ENCODE results near the gene COL4A3. TPM values are rescaled to one million over a fixed set of nuclear protein-coding genes. Genes with fewer than 3 reads are reported as not detected.

The COL4A3 gene
- total RNA-seq, 8 experiments from 2014 or later, result 0.21 to 1.3 (median 0.59) TPM

DNA sequence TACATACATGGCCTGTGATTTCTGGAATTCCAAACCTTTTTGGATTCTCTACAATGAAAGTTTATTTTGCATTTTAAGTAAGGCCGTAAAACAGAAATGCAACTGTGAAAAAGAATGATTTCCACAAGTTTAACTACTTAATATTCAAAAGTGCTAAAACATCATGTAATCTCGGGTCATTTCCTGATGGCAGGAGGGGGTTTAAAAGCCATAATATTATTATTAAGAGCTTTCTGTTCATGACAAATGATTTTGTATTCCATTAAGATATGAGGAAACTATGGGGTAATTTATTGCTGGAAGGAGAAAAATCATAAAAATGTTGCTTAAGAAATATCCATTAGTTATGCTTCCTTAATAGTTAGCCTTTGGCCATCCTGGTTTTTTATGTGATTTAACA lies 65.7 kb downstream of the COL4A3 start:
- 19 to 100% (median 67%) methylated on average over 1 to 2 of the region's 2 CpGs for WGBS, 10 experiments
- no peaks in the 10 kb centered on the region for H3K4me1 ChIP-seq (replicated peaks in 1 of 2)
- in situ Hi-C loops (cut with MboI; ENCODE audit: low pct_unique_long_range_greater_than_20kb in 2 of 9, low sequenced_read_pairs in 9 of 9, unreplicated experiment in 9 of 9), result loop anchor here in 2 of 9 experiments (25.0 kb wide), 1 partner anchor 93 kb away; no protein-coding TSS in a partner anchor

DNA sequence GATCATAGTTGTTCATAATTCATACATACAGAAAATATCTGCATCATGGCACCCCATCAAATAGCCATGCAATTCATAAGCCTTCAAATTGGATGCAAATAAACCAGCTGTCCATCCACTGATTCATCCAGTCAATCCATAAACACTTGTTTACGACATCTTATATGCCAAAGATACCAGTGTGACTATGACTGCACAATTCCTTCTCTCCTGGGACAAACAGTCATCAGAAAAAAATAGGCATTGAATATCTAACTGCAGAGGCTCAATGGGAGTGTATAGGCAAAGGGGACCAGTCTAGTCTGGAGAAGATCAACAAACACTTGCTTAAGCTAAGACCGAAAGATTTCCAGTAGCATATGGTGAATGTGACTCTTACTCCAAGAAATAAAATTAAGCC lies 70.0 kb downstream of the COL4A3 start:
- ATAC-seq (replicated peaks in 6 of 8), result peak in 2 of 8 experiments; percentile 20 to 93
- Histone ChIP-seq H3K4me1 (replicated peaks in 1 of 2) (no peaks in the 10 kb centered on the region), H3K27ac (no peak overlapping the region), H3K4me3 (no peak overlapping the region)
- in situ Hi-C loops (cut with MboI; ENCODE audit: low pct_unique_long_range_greater_than_20kb in 2 of 9, low sequenced_read_pairs in 9 of 9, unreplicated experiment in 9 of 9), result loop anchor here in 2 of 9 experiments (25.0 kb wide), 1 partner anchor 97 kb away; no protein-coding TSS in a partner anchor
- 38 to 100% (median 67%) methylated on average over 1 to 2 of the region's 2 CpGs; no CpG with 5 or more reads in 1 of the 10 experiments for WGBS, 10 experiments

More for the DNA sequence above, 65.7 kb downstream of the COL4A3 start:
- Histone ChIP-seq H3K27ac (no peak overlapping the region), H3K4me3 (no peak overlapping the region)
- peak in 1 of 8 experiments; percentile 40 for ATAC-seq (replicated peaks in 6 of 8)

DNA sequence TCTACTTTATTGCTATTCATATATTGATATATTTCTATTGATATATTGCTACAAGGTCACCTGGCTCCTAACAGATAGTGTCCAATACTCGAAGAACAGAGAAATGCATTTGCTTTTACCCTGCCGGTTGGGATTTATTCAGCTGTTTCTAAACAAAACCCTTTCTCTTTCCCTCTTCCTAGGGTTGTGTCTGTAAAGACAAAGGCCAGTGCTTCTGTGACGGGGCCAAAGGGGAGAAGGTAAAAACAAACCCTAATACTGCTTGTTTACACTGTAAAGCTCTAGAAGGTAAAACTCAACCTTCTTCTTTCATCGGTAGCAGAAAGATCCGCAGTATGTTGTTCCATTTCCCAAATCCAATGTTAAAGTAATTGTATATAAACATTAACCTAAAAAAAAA lies 73.4 kb downstream of the COL4A3 start:
- WGBS, 10 experiments, result 30 to 89% (median 71%) methylated on average over 3 to 5 of the region's 5 CpGs; no CpG with 5 or more reads in 1 of the 10 experiments
- no peak for ATAC-seq (replicated peaks in 6 of 8)
- Histone ChIP-seq H3K27ac (no peak overlapping the region), H3K4me1 (replicated peaks in 1 of 2) (no peaks in the 10 kb centered on the region), H3K4me3 (no peak overlapping the region)
- in situ Hi-C loops (cut with MboI; ENCODE audit: low pct_unique_long_range_greater_than_20kb in 2 of 9, low sequenced_read_pairs in 9 of 9, unreplicated experiment in 9 of 9), result loop anchor here in 2 of 9 experiments (25.0 kb wide), 1 partner anchor 100 kb away; no protein-coding TSS in a partner anchor

DNA sequence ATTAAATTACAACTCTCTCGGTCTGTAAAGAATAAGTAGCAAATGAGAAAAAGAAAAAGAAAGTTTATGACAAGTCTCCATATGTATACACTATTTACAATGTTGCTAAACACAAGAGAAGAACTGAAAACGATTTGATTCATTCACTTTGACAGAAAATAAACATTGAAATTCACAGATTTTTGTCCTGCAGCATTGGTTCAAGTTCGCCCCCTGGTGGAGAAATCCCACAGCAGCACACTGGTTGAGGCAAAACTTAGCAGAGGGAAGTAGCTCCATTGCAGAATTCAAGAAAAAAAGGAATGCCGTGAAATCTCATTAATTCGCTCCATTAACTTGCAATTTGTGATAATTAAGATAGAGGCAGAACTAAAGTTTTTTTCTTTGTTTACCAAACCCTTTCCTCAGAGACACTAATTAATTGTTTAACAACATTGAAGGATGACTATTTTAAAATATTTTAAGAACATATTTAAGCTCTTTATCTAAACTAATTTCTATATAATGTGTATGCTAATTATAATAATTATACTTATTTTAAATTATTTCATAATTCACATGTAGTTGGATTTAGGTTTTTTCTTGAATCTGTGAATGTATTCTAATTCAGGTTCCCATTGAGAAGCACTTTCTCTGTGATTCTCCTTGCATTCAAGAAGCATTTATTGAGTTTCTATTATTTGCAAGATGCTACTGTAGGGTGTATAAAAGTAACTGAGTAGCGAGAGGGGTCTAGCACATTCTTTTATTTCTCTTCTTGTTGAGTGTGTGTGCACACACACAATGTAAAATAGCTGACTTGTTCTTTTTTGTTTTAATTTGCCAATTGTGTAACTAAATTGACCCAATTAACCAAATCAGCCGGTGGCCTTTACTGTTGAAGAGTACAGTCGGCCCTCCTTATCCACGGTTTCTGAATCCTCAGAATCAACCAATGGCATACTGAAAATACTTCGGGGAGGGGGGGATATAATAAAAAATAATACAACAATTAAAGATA lies 74.1 kb downstream of the COL4A3 start:
- in situ Hi-C loops (cut with MboI; ENCODE audit: low pct_unique_long_range_greater_than_20kb in 2 of 9, low sequenced_read_pairs in 9 of 9, unreplicated experiment in 9 of 9), result loop anchor here in 2 of 9 experiments (25.0 kb wide), 1 partner anchor 101 kb away; no protein-coding TSS in a partner anchor
- 12 to 52% (median 33%) methylated on average over 5 to 10 of the region's 10 CpGs for WGBS, 10 experiments
- Histone ChIP-seq H3K4me1 (replicated peaks in 1 of 2) (no peaks in the 10 kb centered on the region), H3K4me3 (no peak overlapping the region), H3K27ac (no peak overlapping the region)
- ATAC-seq (replicated peaks in 6 of 8), result peak in 3 of 8 experiments; percentile 36 to 59 (median 44)

DNA sequence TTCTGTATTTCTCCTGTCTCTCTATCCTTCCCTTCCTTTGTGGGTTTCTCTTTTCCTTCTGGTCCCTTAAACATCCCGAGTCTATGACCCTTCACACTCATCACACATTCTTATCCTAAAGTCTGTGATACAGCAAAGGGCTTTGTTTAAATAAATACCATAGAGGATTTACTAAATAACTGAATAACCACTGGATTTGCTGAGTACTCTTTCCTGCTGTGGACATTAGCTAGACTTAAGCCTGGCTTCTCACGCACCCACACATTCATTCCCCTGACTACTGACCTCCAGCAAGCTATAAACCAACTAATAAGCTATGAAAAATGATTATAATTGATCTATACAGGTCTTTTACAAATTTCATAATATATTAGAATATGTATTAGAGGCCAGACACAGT lies 76.6 kb downstream of the COL4A3 start:
- 9 to 100% (median 83%) methylated on average over 1 to 2 of the region's 2 CpGs; no CpG with 5 or more reads in 1 of the 10 experiments for WGBS, 10 experiments
- H3K27ac ChIP-seq, result no peak overlapping the region
- H3K4me1 ChIP-seq (replicated peaks in 1 of 2), result no peaks in the 10 kb centered on the region
- in situ Hi-C loops (cut with MboI; ENCODE audit: low pct_unique_long_range_greater_than_20kb in 2 of 9, low sequenced_read_pairs in 9 of 9, unreplicated experiment in 9 of 9), result loop anchor here in 4 of 9 experiments (5.0 to 25.0 kb wide), 3 partner anchors 104 to 114 kb away; no protein-coding TSS in a partner anchor
- H3K4me3 ChIP-seq, result no peak overlapping the region
- no peak for ATAC-seq (replicated peaks in 6 of 8)

DNA sequence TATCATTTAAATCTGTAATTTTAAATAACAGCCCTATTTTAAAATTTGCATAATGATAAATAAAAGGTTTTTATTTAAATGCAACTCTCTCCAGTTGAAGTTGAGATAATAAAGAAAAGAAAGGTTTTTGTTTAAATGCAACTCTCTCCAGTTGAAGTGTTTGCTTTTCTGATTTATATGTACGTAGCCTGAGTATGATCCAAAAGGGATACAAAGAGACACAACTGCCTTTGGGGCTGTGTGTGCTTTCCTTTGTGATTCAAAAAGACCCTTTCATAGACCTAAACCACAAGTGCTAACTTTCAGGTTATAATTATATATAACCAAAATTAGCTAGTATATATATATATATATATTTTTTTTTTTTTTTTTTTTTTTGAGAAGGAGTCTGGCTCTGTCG lies 84.5 kb downstream of the COL4A3 start:
- 50 to 86% (median 68%) methylated on average over 1 of the region's 2 CpGs; no CpG with 5 or more reads in 4 of the 10 experiments for WGBS, 10 experiments
- H3K4me1 ChIP-seq (replicated peaks in 1 of 2), result no peaks in the 10 kb centered on the region
- no peak overlapping the region for H3K27ac ChIP-seq
- in situ Hi-C loops (cut with MboI; ENCODE audit: low pct_unique_long_range_greater_than_20kb in 2 of 9, low sequenced_read_pairs in 9 of 9, unreplicated experiment in 9 of 9), result loop anchor here in 3 of 9 experiments (10.0 to 25.0 kb wide), 2 partner anchors 112 to 114 kb away; no protein-coding TSS in a partner anchor
- ATAC-seq (replicated peaks in 6 of 8), result no peak
- H3K4me3 ChIP-seq, result no peak overlapping the region

DNA sequence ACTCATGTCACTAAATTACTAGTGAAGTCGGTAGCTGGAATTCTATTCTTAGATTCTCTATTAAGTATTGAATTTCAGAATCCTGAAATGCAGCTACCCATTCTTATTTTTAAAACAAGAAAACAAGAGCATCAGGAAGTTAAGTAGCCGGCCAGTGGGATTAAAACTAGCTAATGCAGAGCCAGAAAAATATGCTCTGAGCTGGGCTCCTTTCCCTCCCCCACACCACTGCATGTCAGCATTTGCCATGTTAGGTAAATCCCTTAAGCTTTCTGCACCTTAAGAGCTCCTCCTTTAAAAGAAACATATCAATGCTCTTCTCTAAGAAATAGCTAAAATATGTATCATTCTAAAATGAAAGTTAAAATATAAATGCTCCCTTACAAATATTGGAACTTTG lies 88.4 kb downstream of the COL4A3 start:
- in situ Hi-C loops (cut with MboI; ENCODE audit: low pct_unique_long_range_greater_than_20kb in 2 of 9, low sequenced_read_pairs in 9 of 9, unreplicated experiment in 9 of 9), result no loop called here
- ATAC-seq (replicated peaks in 6 of 8), result no peak

DNA sequence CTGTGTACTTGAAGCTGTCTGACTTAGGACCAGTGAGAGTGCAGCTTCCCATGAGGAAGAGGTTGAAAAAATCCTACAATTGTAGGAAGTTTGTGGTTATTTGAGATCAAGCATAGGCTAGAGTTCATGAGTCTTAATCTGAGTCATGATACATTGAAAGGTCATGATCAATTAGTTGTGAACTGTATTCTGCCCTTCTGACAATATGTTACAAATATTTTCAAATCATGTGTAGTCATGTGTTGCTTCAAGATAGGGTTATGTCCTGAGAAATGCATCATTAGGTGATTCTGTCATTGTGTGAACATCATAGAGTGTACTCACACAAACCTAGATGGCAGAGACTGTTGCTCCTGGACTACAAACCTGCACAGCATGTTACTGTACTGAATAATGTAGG lies 92.2 kb downstream of the COL4A3 start:
- H3K4me3 ChIP-seq, result no peak overlapping the region
- H3K27ac ChIP-seq, result no peak overlapping the region
- in situ Hi-C loops (cut with MboI; ENCODE audit: low pct_unique_long_range_greater_than_20kb in 2 of 9, low sequenced_read_pairs in 9 of 9, unreplicated experiment in 9 of 9), result no loop called here
- no peaks in the 10 kb centered on the region for H3K4me1 ChIP-seq (replicated peaks in 1 of 2)
- no peak for ATAC-seq (replicated peaks in 6 of 8)

More for the DNA sequence above, 88.4 kb downstream of the COL4A3 start:
- WGBS, 10 experiments, result 20 to 100% (median 76%) methylated on average over 1 to 2 of the region's 2 CpGs
- Histone ChIP-seq H3K4me1 (replicated peaks in 1 of 2) (no peaks in the 10 kb centered on the region), H3K4me3 (no peak overlapping the region), H3K27ac (no peak overlapping the region)

DNA sequence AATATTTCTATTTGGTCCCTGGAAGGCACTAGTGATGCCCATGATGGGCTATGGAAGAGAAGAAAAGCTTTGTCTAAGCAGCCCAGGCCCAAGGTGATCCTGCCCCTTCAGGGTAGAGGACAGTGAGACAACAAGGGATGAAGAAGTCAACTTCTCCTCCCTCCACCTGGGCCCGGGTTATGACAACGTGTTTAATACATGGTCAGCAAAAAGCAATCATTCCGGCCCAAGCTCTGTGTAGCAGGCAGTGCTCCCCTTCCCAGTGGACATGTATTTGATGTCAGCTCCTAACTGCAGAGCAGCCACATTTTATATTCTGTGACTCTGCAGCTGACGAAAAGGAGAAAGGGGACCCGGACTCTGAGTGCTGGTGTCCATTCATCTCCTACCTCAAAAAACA lies 93.4 kb downstream of the COL4A3 start:
- in situ Hi-C loops (cut with MboI; ENCODE audit: low pct_unique_long_range_greater_than_20kb in 2 of 9, low sequenced_read_pairs in 9 of 9, unreplicated experiment in 9 of 9), result no loop called here
- WGBS, 10 experiments, result 80 to 100% (median 95%) methylated on average over 1 to 4 of the region's 5 CpGs; no CpG with 5 or more reads in 6 of the 10 experiments
- no peak overlapping the region for H3K27ac ChIP-seq
- H3K4me3 ChIP-seq, result no peak overlapping the region
- no peak for ATAC-seq (replicated peaks in 6 of 8)
- no peaks in the 10 kb centered on the region for H3K4me1 ChIP-seq (replicated peaks in 1 of 2)

DNA sequence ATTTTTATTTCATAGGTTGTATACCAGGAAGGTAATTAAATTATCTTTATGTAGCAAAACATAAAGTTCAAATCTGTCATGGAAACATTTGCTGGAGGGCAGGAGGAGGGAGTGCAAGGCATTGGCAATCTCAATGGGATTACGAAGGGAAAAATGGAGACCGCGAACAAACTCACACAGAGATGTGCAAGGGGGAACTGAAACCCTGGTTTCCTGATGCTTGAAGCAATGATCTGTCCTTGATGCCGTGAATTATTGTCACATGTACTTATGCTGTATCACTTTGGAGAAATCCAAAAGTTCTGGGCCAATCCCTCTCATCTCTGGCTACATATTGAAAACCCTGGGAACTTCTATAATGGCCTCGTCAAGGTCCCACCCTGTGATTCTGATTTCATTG lies 95.6 kb downstream of the COL4A3 start:
- in situ Hi-C loops (cut with MboI; ENCODE audit: low pct_unique_long_range_greater_than_20kb in 2 of 9, low sequenced_read_pairs in 9 of 9, unreplicated experiment in 9 of 9), result no loop called here
- Histone ChIP-seq H3K27ac (no peak overlapping the region), H3K4me1 (replicated peaks in 1 of 2) (no peaks in the 10 kb centered on the region), H3K4me3 (no peak overlapping the region)
- 0 to 100% (median 84%) methylated on average over 1 to 4 of the region's 5 CpGs for WGBS, 10 experiments
- no peak for ATAC-seq (replicated peaks in 6 of 8)

DNA sequence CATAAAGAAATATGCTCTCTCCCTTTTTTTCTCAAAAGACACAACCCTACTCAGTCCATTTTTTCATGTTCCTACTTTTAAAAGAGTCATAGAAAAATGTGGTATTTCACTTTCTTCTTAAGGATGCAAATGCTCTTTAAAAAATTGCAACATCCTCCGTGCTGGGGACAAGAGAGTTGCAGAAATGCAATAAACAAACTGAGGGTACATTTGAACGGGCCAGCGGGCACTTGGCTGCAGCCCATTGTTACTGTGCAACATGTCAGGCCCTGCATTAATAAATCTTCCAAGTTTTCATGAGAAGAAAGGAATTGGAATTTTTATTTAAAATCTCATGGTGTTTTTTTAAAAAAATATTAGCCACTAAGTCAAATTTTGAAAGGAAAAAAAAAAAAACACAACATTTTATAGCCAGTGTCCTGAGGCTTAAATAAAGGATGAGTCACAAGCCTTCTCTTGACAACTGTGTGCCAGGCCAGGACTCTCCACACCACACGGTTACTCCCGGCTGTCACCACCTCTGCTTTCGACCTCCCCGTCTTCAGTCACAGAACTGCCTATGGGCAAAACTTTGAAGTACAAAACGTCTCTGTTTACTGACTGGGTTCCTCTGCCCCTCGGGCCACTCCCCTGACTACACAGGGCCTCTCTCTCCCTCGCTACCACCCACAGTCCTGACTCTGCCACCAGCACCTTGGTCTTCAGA lies 103.1 kb downstream of the COL4A3 start:
- WGBS, 10 experiments, result 7 to 52% (median 36%) methylated on average over 2 to 9 of the region's 10 CpGs
- Histone ChIP-seq H3K4me1 (replicated peaks in 1 of 2) (peaks cover 4 to 10% of the 10 kb centered on the region in 2 donors), H3K27ac (no peak overlapping the region), H3K4me3 (no peak overlapping the region)
- ATAC-seq (replicated peaks in 6 of 8), result peak; percentile 80 to 99 (median 92)
- in situ Hi-C loops (cut with MboI; ENCODE audit: low pct_unique_long_range_greater_than_20kb in 2 of 9, low sequenced_read_pairs in 9 of 9, unreplicated experiment in 9 of 9), result no loop called here

DNA sequence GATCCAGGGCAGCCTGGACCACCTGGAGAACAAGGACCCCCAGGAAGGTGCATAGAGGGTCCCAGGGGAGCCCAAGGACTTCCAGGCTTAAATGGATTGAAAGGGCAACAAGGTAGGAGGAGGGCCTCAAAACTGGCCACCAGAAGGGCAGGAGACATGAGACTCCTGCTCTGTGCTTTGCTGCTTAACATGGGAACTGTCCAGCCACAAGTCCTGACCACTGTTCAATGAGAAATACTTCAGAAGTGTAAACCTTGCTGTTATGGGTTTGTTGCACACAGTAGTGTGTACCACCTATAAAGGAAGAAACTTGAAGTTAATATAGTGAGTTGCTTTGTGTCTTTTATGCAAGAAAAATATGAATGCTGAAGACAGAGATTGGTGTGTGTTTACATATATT lies 116.5 kb downstream of the COL4A3 start:
- Histone ChIP-seq H3K4me3 (no peak overlapping the region), H3K27ac (no peak overlapping the region), H3K4me1 (replicated peaks in 1 of 2) (no peaks in the 10 kb centered on the region)
- in situ Hi-C loops (cut with MboI; ENCODE audit: low pct_unique_long_range_greater_than_20kb in 2 of 9, low sequenced_read_pairs in 9 of 9, unreplicated experiment in 9 of 9), result no loop called here
- no peak for ATAC-seq (replicated peaks in 6 of 8)

DNA sequence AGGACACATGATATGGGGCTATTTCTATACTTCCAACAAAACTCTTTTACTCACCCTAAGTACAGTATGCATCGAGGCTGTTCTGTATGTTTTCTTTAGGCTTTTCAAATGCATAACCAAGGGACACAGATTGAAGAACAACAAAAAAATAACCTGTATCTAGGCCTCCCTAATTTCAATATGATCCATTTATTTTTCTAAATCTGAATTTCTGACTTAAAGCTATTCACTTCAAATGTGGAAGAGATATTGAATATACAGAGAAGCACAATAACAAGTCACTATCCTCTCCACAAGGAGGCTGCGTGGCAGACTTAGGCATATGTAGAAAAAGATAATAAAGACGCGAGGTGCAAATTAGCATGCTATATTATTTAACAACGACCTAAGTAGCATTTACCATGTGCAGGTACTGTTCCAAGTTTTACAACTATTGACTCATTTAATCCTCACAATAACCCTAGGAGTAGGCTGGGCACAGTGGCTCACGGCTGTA lies 121.4 kb downstream of the COL4A3 start:
- Histone ChIP-seq H3K4me1 (replicated peaks in 1 of 2) (no peaks in the 10 kb centered on the region), H3K4me3 (no peak overlapping the region), H3K27ac (no peak overlapping the region)
- peak in 1 of 8 experiments; percentile 72 for ATAC-seq (replicated peaks in 6 of 8)
- 14 to 100% (median 57%) methylated on average over 1 to 5 of the region's 6 CpGs for WGBS, 10 experiments
- in situ Hi-C loops (cut with MboI; ENCODE audit: low pct_unique_long_range_greater_than_20kb in 2 of 9, low sequenced_read_pairs in 9 of 9, unreplicated experiment in 9 of 9), result no loop called here
